Natural killer cell (primary cell): ENCODE data around the gene RFX8. TPM values are rescaled to one million over a fixed set of nuclear protein-coding genes. Genes with fewer than 3 reads are reported as not detected.

Experiments used
- ATAC-seq, 3 donors: fragments of 150-1000 bp in 2 of 3; fragments of 200-7000 bp in 1 of 3; cut with Tn5 transposase; 1 replicate in 1 of 3; 2 replicates in 2 of 3; pipeline ENCODE4 v1.10.0; 2021; ENCODE audit warnings: mild to moderate bottlenecking in 2 of 3, moderate library complexity in 2 of 3
- DNase-seq, 2 donors: peaks; one replicate each; pipeline versions ENCODE4 v3.0.0 to v3.0.0-alpha.2; 2013 to 2021; ENCODE audit warnings: mixed read lengths in 1 of 2
- H3K27ac ChIP-seq: one replicate; pipeline ENCODE4 v1.5.1; 2013; ENCODE audit warnings: mild to moderate bottlenecking, low read length
- H3K27me3 ChIP-seq: one replicate; pipeline ENCODE4 v1.6.1; 2013; ENCODE audit warnings: low read length; ENCODE audit not compliant: control insufficient read depth, insufficient read depth
- H3K36me3 ChIP-seq: one replicate; pipeline ENCODE4 v1.6.1; 2013; ENCODE audit warnings: low read length; ENCODE audit not compliant: control insufficient read depth, insufficient read depth
- H3K4me1 ChIP-seq: one replicate; pipeline ENCODE4 v1.6.1; 2013; ENCODE audit warnings: low read length; ENCODE audit not compliant: control insufficient read depth, insufficient read depth
- H3K4me3 ChIP-seq: one replicate; pipeline ENCODE4 v1.5.1; 2013; ENCODE audit warnings: low read length
- H3K9me3 ChIP-seq: one replicate; pipeline ENCODE4 v1.6.1; 2013; ENCODE audit warnings: low read length; ENCODE audit not compliant: control insufficient read depth, insufficient read depth
- H3K27ac Mint-ChIP-seq, 2 donors: one replicate each; pipeline ENCODE4 v1.8.0; 2022; ENCODE audit warnings: mild to moderate bottlenecking in 2 of 2, mixed read lengths in 2 of 2, moderate library complexity in 1 of 2
- H3K27me3 Mint-ChIP-seq, 2 donors: one replicate each; pipeline ENCODE4 v1.8.0; 2022; ENCODE audit warnings: low read depth in 2 of 2, mixed read lengths in 2 of 2
- H3K36me3 Mint-ChIP-seq: one replicate; pipeline ENCODE4 v1.8.0; 2022; ENCODE audit warnings: mixed read lengths
- H3K4me1 Mint-ChIP-seq, 2 donors: one replicate each; pipeline ENCODE4 v1.8.0; 2022; ENCODE audit warnings: mixed read lengths in 2 of 2
- H3K4me3 Mint-ChIP-seq: one replicate; pipeline ENCODE4 v1.8.0; 2022; ENCODE audit warnings: mild to moderate bottlenecking, moderate library complexity, mixed read lengths
- H3K9me3 Mint-ChIP-seq, 2 donors: one replicate each; pipeline ENCODE4 v1.8.0; 2022; ENCODE audit warnings: mixed read lengths in 2 of 2
- CTCF ChIP-seq: fragments of 200-600 bp; IDR thresholded peaks from one replicate; pipeline ENCODE4 v1.8.0; 2022; ENCODE audit warnings: antibody characterized with exemption
- WGBS: methylation state at CpG from one replicate; pipeline ENCODE4 v1.1.7; 2013; ENCODE audit warnings: missing lambda C conversion rate; ENCODE audit not compliant: insufficient coverage; 5-methylcytosine and 5-hydroxymethylcytosine counted together
- intact Hi-C: fragments of 100-400 bp; cut with micrococcal nuclease; formaldehyde crosslinking; loops from one replicate; pipeline ENCODE4 v1.14.2; 2022
- total RNA-seq, 4 donors: library from RNA; stranded (reverse); fragments of 120-200 nt in 1 of 4; gene quantifications; one replicate each; pipeline versions ENCODE4 v1.2.3 to v1.2.4, GENCODE V29; 2013 to 2022

RFX8 gene
- total RNA-seq, 3 donors from 2014 or later (not counting 1 experiment from before 2014, with no cell fraction given), result 0.68 TPM; not detected in 2

GRCh38 chr2:101518578-101519492 is 43.9 kb upstream of the RFX8 start:
- H3K27me3 ChIP-seq, result no peaks in the 10 kb centered on the region
- ATAC-seq (no peak), DNase-seq (no peak)
- Mint-ChIP-seq H3K4me3 (no peak overlapping the region), H3K27ac (no peak overlapping the region), H3K27me3 (peaks cover 5 to 10% of the 10 kb centered on the region in 2 donors), H3K9me3 (peaks cover 0 to 2% of the 10 kb centered on the region in 2 donors), H3K36me3 (no peaks in the 10 kb centered on the region), H3K4me1 (peaks cover 6 to 12% of the 10 kb centered on the region in 2 donors)
- no peak overlapping the region for H3K27ac ChIP-seq
- H3K4me1 ChIP-seq, result no peaks in the 10 kb centered on the region
- no peaks in the 10 kb centered on the region for H3K36me3 ChIP-seq
- H3K4me3 ChIP-seq, result no peak overlapping the region
- 85% methylated on average over 12 of the region's 16 CpGs for WGBS
- TF ChIP-seq CTCF, result no peak
- intact Hi-C loops, result no loop called here
- H3K9me3 ChIP-seq, result no peaks in the 10 kb centered on the region

- Histone ChIP-seq H3K9me3 (no peaks in the 10 kb centered on the region), H3K4me3 (no peak overlapping the region), H3K36me3 (no peaks in the 10 kb centered on the region), H3K4me1 (no peaks in the 10 kb centered on the region), H3K27ac (no peak overlapping the region), H3K27me3 (no peaks in the 10 kb centered on the region)
- peaks cover 5 to 15% of the 10 kb centered on the region in 2 donors for H3K27me3 Mint-ChIP-seq
- peaks cover 0 to 2% of the 10 kb centered on the region in 2 donors for H3K9me3 Mint-ChIP-seq
- no peaks in the 10 kb centered on the region for H3K36me3 Mint-ChIP-seq
- H3K4me1 Mint-ChIP-seq, result peaks cover 6 to 12% of the 10 kb centered on the region in 2 donors
- no peak overlapping the region for H3K27ac Mint-ChIP-seq
- no peak for TF ChIP-seq CTCF
- no peak for ATAC-seq
- intact Hi-C loops, result no loop called here
- DNase-seq, result no peak
- no peak overlapping the region for H3K4me3 Mint-ChIP-seq
Measured at GRCh38 chr2:101517758-101518271, 42.9 kb upstream of the RFX8 start.

- intact Hi-C loops, result no loop called here
- H3K27ac Mint-ChIP-seq, result no peak overlapping the region
- TF ChIP-seq CTCF, result no peak
- DNase-seq (peak in 1 of 2 donors; percentile 30), ATAC-seq (peak; percentile 18 to 64 (median 50))
- no peaks in the 10 kb centered on the region for H3K9me3 ChIP-seq
- H3K27ac ChIP-seq, result no peak overlapping the region
- H3K36me3 ChIP-seq, result no peaks in the 10 kb centered on the region
- H3K4me3 Mint-ChIP-seq, result no peak overlapping the region
- H3K27me3 Mint-ChIP-seq, result peaks cover 5 to 15% of the 10 kb centered on the region in 2 donors
- peaks cover 0 to 2% of the 10 kb centered on the region in 2 donors for H3K9me3 Mint-ChIP-seq
- H3K4me1 ChIP-seq, result no peaks in the 10 kb centered on the region
- H3K27me3 ChIP-seq, result no peaks in the 10 kb centered on the region
- H3K4me3 ChIP-seq, result no peak overlapping the region
- H3K4me1 Mint-ChIP-seq, result peaks cover 6 to 12% of the 10 kb centered on the region in 2 donors
- 18% methylated on average over 8 of the region's 8 CpGs for WGBS
- no peaks in the 10 kb centered on the region for H3K36me3 Mint-ChIP-seq
Measured at GRCh38 chr2:101516823-101517690, 42.1 kb upstream of the RFX8 start.
